Gastroesophageal sphincter (tissue), 4 donors: ENCODE data around the gene LGALS1. TPM values are rescaled to one million over a fixed set of nuclear protein-coding genes. Genes with fewer than 3 reads are reported as not detected.
"Not testable (repeated sequence)": the region's sequence is repeated elsewhere in the genome, so short reads cannot be mapped to it uniquely, and the experiment has no call there.

Experiments
- ATAC-seq: fragments of 150-250 bp; one replicate; pipeline ENCODE4 v1.9.1; 2016; ENCODE audit warnings: mild to moderate bottlenecking, moderate library complexity
- H3K27ac ChIP-seq, 4 donors: fragments of 200-600 bp; sonication (generic) in 3 of 4; 1 replicate in 3 of 4; 2 replicates in 1 of 4; pipeline ENCODE4 v1.5.1; 2016 to 2019
- H3K27me3 ChIP-seq: fragments of 200-600 bp; sonication (generic); one replicate; pipeline ENCODE4 v1.5.1; 2019
- H3K36me3 ChIP-seq, 2 donors: fragments of 200-600 bp; sonication (generic); one replicate each; pipeline ENCODE4 v1.5.1; 2019; ENCODE audit warnings: control low read depth in 1 of 2
- H3K4me1 ChIP-seq, 3 donors: fragments of 200-600 bp; sonication (generic); 1 replicate in 2 of 3; 2 replicates in 1 of 3; pipeline ENCODE4 v1.5.1; 2016 to 2019; ENCODE audit warnings: control low read depth in 2 of 3
- H3K4me3 ChIP-seq, 2 donors: fragments of 200-600 bp; sonication (generic); one replicate each; pipeline ENCODE4 v1.5.1; 2019; ENCODE audit warnings: mild to moderate bottlenecking in 1 of 2, moderate library complexity in 1 of 2
- H3K9me3 ChIP-seq, 3 donors: fragments of 200-600 bp; sonication (generic); one replicate each; pipeline ENCODE4 v1.5.1; 2017 to 2019; ENCODE audit warnings: control low read depth in 2 of 3
- CTCF ChIP-seq, 4 experiments: fragments of 200-600 bp in 2 of 4; fragments of 450-650 bp in 2 of 4; sonication (generic) in 1 of 4; IDR thresholded peaks; one replicate each; pipeline ENCODE4 v1.5.1; 2017 to 2019; ENCODE audit warnings: antibody characterized with exemption in 4 of 4, mild to moderate bottlenecking in 2 of 4, moderate library complexity in 2 of 4
- EP300 ChIP-seq: sonication (generic); formaldehyde crosslinking; IDR thresholded peaks from one replicate; pipeline ENCODE4 v1.6.1; 2017; ENCODE audit warnings: antibody characterized with exemption, mild to moderate bottlenecking
- POLR2A ChIP-seq, 2 donors: fragments of 450-650 bp; IDR thresholded peaks; one replicate each; pipeline ENCODE4 v1.6.1; 2017; ENCODE audit warnings: antibody characterized with exemption in 2 of 2, mild to moderate bottlenecking in 2 of 2, moderate library complexity in 1 of 2
- POLR2AphosphoS5 ChIP-seq: sonication (generic); formaldehyde crosslinking; IDR thresholded peaks from one replicate; pipeline ENCODE4 v1.6.1; 2017; ENCODE audit warnings: antibody characterized with exemption
- WGBS, 2 donors: methylation state at CpG; one replicate each; pipeline ENCODE4 v1.1.5; 2018; ENCODE audit warnings: low coverage in 1 of 2; 5-methylcytosine and 5-hydroxymethylcytosine counted together
- total RNA-seq, 4 donors: library from RNA; depleted of rRNA; stranded (reverse); fragments of >200 nt; gene quantifications; one replicate each; pipeline ENCODE4 v1.1.0, GENCODE V29; 2016

Gene LGALS1
- total RNA-seq, 4 donors from 2014 or later = 747 to 1,092 (median 1,059) TPM

- ATAC-seq = no peak
- no peaks in the 10 kb centered on the region for H3K9me3 ChIP-seq
- H3K27me3 ChIP-seq = no peaks in the 10 kb centered on the region
- WGBS, 2 donors = 83% methylated on average over 5 to 8 of the region's 10 CpGs
- no peak overlapping the region for H3K4me3 ChIP-seq
- peaks cover 0 to 4% (median 0%) of the 10 kb centered on the region in 3 donors for H3K4me1 ChIP-seq
- no peak overlapping the region for H3K27ac ChIP-seq
- TF ChIP-seq CTCF (IDR thresholded peaks at IDR 0.05) (no peak), POLR2AphosphoS5 (no peak), POLR2A (IDR thresholded peaks at IDR 0.05) (no peak), EP300 (no peak)
- no peaks in the 10 kb centered on the region for H3K36me3 ChIP-seq
Measured at GRCh38 chr22:37711490-37711889, 36.1 kb downstream of the LGALS1 start.

DNA sequence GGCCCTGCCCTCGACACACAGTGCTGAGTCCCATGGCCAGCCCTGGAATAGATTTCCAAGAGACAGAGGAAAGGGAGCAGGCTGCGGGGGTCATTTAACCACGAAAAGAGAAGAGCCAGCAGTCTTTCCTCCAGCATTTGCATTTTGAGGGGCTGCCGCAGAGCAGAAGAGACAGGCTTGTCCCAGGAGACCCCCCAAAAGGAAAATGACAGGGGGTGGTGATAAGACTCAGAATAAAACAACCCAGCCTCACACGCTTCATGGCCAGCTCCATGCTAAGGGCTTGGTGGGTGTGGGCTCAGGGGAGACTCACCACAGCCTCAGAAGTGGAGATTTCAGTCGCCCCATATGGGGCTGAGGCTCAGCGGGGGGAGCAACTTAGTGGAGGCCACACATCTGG is 38.3 kb downstream of the LGALS1 start:
- Histone ChIP-seq H3K27ac (no peak overlapping the region), H3K27me3 (no peaks in the 10 kb centered on the region), H3K9me3 (no peaks in the 10 kb centered on the region), H3K36me3 (no peaks in the 10 kb centered on the region), H3K4me1 (peaks cover 0 to 2% (median 0%) of the 10 kb centered on the region in 3 donors), H3K4me3 (no peak overlapping the region)
- no peak for ATAC-seq
- TF ChIP-seq POLR2AphosphoS5 = no peak
- TF ChIP-seq CTCF (IDR thresholded peaks at IDR 0.05) = no peak
- no peak for TF ChIP-seq EP300
- no peak for TF ChIP-seq POLR2A (IDR thresholded peaks at IDR 0.05)
- WGBS, 2 donors = 94% methylated on average over 3 of the region's 7 CpGs; no CpG with 5 or more reads in 1 of the 2 donors

DNA sequence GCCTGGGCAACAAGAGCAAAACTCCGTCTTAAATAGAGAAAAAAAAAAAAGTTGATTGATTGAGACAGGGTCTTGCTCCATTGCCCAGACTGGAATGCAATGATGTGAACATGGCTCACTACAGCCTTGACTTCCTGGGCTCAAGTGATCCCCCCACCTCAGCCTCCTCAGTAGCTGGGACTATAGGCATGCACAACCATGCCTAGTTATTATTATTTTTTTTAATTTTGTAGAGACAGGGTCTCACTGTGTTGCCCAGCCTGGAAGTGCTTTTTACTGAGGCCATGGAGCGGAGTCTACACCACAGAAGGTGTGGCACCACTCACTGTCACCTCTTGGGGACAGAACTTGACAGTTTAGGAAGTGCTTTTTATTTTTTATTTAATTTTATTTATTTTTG is 39.2 kb downstream of the LGALS1 start:
- no peak for TF ChIP-seq EP300
- no peak for TF ChIP-seq POLR2AphosphoS5
- no peak for TF ChIP-seq CTCF (IDR thresholded peaks at IDR 0.05)
- TF ChIP-seq POLR2A (IDR thresholded peaks at IDR 0.05) = no peak
- Histone ChIP-seq H3K4me3 (no peak overlapping the region), H3K4me1 (no peaks in the 10 kb centered on the region), H3K9me3 (no peaks in the 10 kb centered on the region), H3K36me3 (no peaks in the 10 kb centered on the region), H3K27me3 (no peaks in the 10 kb centered on the region), H3K27ac (no peak overlapping the region)
- ATAC-seq = no peak
- WGBS, 2 donors = 94 to 100% methylated on average over 1 to 2 of the region's 2 CpGs

DNA sequence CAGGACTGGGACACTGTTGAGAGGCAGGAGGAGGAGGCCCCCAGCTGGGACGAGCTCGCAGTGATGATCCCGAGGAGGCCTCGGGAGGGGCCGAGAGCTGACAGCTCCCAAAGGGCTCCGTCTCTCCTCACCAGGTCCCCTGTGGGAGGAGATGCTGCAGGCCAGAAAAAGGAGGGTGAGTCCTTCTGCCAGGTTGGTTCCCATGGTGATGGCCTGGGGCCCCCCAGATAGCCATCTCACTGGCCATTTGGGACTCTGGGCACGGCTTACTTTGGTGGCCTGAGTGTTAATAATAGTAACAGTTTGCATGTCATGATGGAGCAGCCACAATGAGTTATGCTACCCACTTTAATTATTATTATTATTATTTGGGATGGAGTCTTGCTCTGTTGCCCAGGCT is 40.3 kb downstream of the LGALS1 start:
- WGBS, 2 donors = 70% methylated on average over 1 of the region's 7 CpGs; no CpG with 5 or more reads in 1 of the 2 donors
- Histone ChIP-seq H3K36me3 (no peaks in the 10 kb centered on the region), H3K27ac (no peak overlapping the region), H3K4me3 (no peak overlapping the region), H3K4me1 (no peaks in the 10 kb centered on the region), H3K27me3 (no peaks in the 10 kb centered on the region), H3K9me3 (no peaks in the 10 kb centered on the region)
- ATAC-seq = no peak
- TF ChIP-seq POLR2A (IDR thresholded peaks at IDR 0.05) (no peak), POLR2AphosphoS5 (no peak), EP300 (no peak), CTCF (IDR thresholded peaks at IDR 0.05) (no peak)

DNA sequence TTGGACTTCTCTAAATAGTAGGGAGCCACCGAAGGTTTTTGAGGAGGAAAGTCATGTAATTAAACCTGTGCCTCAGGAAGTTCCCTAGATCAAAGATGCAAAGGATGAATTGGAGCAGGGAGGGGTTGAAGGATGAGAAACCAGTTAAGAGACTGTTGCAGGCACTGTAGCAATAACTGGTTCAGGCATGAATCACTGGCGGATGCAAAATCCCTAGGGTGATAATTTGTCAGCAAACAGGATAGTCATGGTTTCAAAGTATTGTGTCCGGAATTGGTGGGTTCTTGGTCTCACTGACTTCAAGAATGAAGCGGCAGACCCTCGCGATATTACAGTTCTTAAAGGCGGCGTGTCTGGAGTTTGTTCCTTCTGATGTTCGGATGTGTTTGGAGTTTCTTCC is 41.3 kb downstream of the LGALS1 start:
- WGBS, 2 donors = 80 to 97% methylated on average over 1 to 6 of the region's 9 CpGs
- Histone ChIP-seq H3K27me3 (no peaks in the 10 kb centered on the region), H3K9me3 (no peaks in the 10 kb centered on the region), H3K36me3 (no peaks in the 10 kb centered on the region), H3K4me1 (no peaks in the 10 kb centered on the region), H3K27ac (no peak overlapping the region), H3K4me3 (no peak overlapping the region)
- no peak for TF ChIP-seq POLR2AphosphoS5
- TF ChIP-seq CTCF (IDR thresholded peaks at IDR 0.05) = no peak
- TF ChIP-seq POLR2A (IDR thresholded peaks at IDR 0.05) = no peak
- no peak for TF ChIP-seq EP300
- ATAC-seq = no peak

DNA sequence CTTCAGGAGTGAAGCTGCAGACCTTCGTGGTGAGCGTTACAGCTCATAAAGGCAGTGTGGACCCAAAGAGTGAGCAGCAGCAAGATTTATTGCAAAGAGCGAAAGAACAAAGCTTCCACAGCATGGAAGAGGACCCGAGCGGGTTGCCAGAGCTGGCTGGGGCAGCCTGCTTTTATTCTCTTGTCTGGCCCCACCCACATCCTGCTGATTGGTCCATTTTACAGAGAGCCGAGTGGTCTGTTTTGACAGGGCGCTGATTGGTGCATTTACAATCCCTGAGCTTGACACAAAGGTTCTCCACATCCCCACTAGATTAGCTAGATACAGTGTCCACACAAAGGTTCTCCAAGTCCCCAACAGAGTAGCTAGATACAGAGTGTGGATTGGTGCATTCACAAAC is 41.8 kb downstream of the LGALS1 start:
- WGBS, 2 donors = 83% methylated on average over 5 of the region's 7 CpGs; no CpG with 5 or more reads in 1 of the 2 donors
- not testable (repeated sequence) for H3K27ac ChIP-seq, H3K27me3 ChIP-seq, ATAC-seq, H3K9me3 ChIP-seq, H3K36me3 ChIP-seq, H3K4me3 ChIP-seq, H3K4me1 ChIP-seq

DNA sequence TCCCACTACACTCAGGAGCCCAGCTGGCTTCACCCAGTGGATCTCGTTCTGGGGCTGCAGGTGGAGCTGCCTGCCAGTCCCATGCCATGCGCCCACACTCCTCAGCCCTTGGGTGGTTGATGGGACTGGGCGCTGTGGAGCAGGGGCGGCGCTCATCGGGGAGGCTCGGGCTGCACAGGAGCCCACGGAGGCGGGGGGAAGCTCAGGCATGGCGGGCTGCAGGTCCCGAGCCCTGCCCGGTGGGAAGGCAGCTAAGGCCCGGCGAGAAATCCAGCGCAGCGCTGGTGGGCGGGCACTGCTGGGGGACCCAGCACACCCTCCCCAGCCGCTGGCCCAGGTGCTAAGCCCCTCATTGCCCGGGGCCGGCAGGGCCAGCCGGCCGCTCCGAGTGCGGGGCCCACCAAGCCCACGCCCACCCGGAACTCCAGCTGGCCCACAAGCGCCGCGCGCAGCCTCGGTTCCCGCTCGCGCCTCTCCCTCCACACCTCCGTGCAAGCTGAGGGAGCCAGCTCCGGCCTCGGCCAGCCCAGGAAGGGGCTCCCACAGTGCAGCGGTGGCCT is 42.4 kb downstream of the LGALS1 start:
- H3K27ac ChIP-seq, H3K36me3 ChIP-seq, ATAC-seq, H3K27me3 ChIP-seq, H3K4me1 ChIP-seq, H3K9me3 ChIP-seq, H3K4me3 ChIP-seq: not testable (repeated sequence)
- WGBS, 2 donors = no CpG with 5 or more reads among the region's 38 CpGs
